HCT116 (cell line): ENCODE results near the gene TOM1L1. TPM values are rescaled to one million over a fixed set of nuclear protein-coding genes. Genes with fewer than 3 reads are reported as not detected.

Source experiments
- ATAC-seq: fragments of 200-7000 bp; cut with Tn5 transposase; 2 replicates; pipeline ENCODE4 v1.9.1; 2020; ENCODE audit warnings: mild to moderate bottlenecking, moderate library complexity
- BruUV-seq: library from RNA; stranded (reverse); fragments of 400-500 nt; replicated peaks from 2 replicates; lab custom pipeline; 2021; lab: Mats Ljungman, UMichigan
- CTCF ChIA-PET: fragments of 300-600 bp; sonication (Branson Sonifier 250); formaldehyde crosslinking; loops from one replicate; lab custom pipeline; 2021; ENCODE audit warnings: antibody characterized with exemption; lab: Charles Lee
- POLR2A ChIA-PET: fragments of 300-600, 350-600 bp; sonication (Branson Sonifier 250); formaldehyde crosslinking; loops from one replicate; lab custom pipeline; 2021; ENCODE audit warnings: antibody characterized with exemption; lab: Charles Lee
- RAD21 ChIA-PET, 2 experiments: fragments of 300-600 bp; sonication (Branson Sonifier 250); formaldehyde crosslinking; loops; one replicate each; lab custom pipeline; 2023; ENCODE audit warnings: low total read pairs in 2 of 2; ENCODE audit not compliant: uncharacterized antibody in 2 of 2, unreplicated experiment in 2 of 2, low non-redundant PET in 1 of 2; lab: Charles Lee
- DNase-seq: peaks from one replicate; pipeline ENCODE4 v3.0.0-alpha.2; 2010; ENCODE audit warnings: low read depth, low spot score
- H2AFZ ChIP-seq: fragments of 200-600 bp; shearing (Covaris generic), sonication (generic); 2 replicates; pipeline ENCODE4 v1.6.1; 2017; ENCODE audit warnings: low read depth, mixed run types, mixed read lengths, antibody characterized with exemption, low read length; ENCODE audit not compliant: poor library complexity, severe bottlenecking
- H3K27ac ChIP-seq: 2 replicates; pipeline ENCODE4 v1.5.1; 2012; ENCODE audit warnings: low read depth, low read length
- H3K27me3 ChIP-seq: fragments of 200-600 bp; sonication (generic); 2 replicates; pipeline ENCODE4 v1.6.1; 2016; ENCODE audit warnings: mixed run types, low read length, mixed read lengths; ENCODE audit not compliant: insufficient read depth
- H3K36me3 ChIP-seq, 2 experiments: fragments of 200-500 bp in 1 of 2; fragments of 200-600 bp in 1 of 2; sonication (Bioruptor generic) in 1 of 2; sonication (generic) in 1 of 2; 2 replicates each; pipeline versions ENCODE4 v1.5.1 to v1.6.1; 2014 to 2016; ENCODE audit warnings: low read length in 2 of 2, inconsistent platforms in 1 of 2, mixed read lengths in 1 of 2, mixed run types in 1 of 2; ENCODE audit not compliant: insufficient read depth in 2 of 2, control insufficient read depth in 1 of 2
- H3K4me1 ChIP-seq, 2 experiments: fragments of 200-600 bp in 1 of 2; sonication (generic) in 1 of 2; 2 replicates each; pipeline versions ENCODE4 v1.5.1 to v1.6.1; 2012 to 2017; ENCODE audit warnings: low read length in 2 of 2, inconsistent platforms in 1 of 2, mild to moderate bottlenecking in 1 of 2, mixed read lengths in 1 of 2, mixed run types in 1 of 2, moderate library complexity in 1 of 2; ENCODE audit not compliant: insufficient read depth in 2 of 2, control insufficient read depth in 1 of 2
- H3K4me2 ChIP-seq: fragments of 200-600 bp; sonication (generic); 2 replicates; pipeline ENCODE4 v1.6.1; 2017; ENCODE audit warnings: mixed run types, low read length, mixed read lengths
- H3K4me3 ChIP-seq, 2 experiments: fragments of 200-600 bp in 1 of 2; sonication (generic) in 1 of 2; replicated peaks in 1 of 2; 2 replicates each; pipeline ENCODE4 v1.5.1; 2011 to 2016; ENCODE audit warnings: low read length in 2 of 2, control low read depth in 1 of 2, low read depth in 1 of 2, mild to moderate bottlenecking in 1 of 2, mixed read lengths in 1 of 2, mixed run types in 1 of 2
- H3K79me2 ChIP-seq: fragments of 200-600 bp; sonication (generic); 2 replicates; pipeline ENCODE4 v1.6.1; 2017; ENCODE audit warnings: mild to moderate bottlenecking, mixed run types, low read length, moderate library complexity, mixed read lengths; ENCODE audit not compliant: insufficient read depth
- H3K9ac ChIP-seq: fragments of 200-600 bp; sonication (generic); 2 replicates; pipeline ENCODE4 v1.6.1; 2016; ENCODE audit warnings: low read length, mixed read lengths
- H3K9me2 ChIP-seq: fragments of 200-600 bp; sonication (generic), shearing (Covaris generic); 2 replicates; pipeline ENCODE4 v1.6.1; 2017; ENCODE audit warnings: mixed run types, mild to moderate bottlenecking, moderate library complexity; ENCODE audit not compliant: insufficient read depth
- H3K9me3 ChIP-seq, 2 experiments: fragments of 200-500 bp in 1 of 2; fragments of 200-600 bp in 1 of 2; sonication (Bioruptor generic) in 1 of 2; sonication (generic) in 1 of 2; 2 replicates each; pipeline ENCODE4 v1.6.1; 2014 to 2017; ENCODE audit warnings: low read length in 2 of 2, mixed read lengths in 2 of 2, inconsistent platforms in 1 of 2, low read depth in 1 of 2, mild to moderate bottlenecking in 1 of 2, mixed run types in 1 of 2, moderate library complexity in 1 of 2; ENCODE audit not compliant: control insufficient read depth in 1 of 2, insufficient read depth in 1 of 2
- H4K20me1 ChIP-seq: fragments of 200-600 bp; sonication (generic), shearing (Covaris generic); 2 replicates; pipeline ENCODE4 v1.6.1; 2017; ENCODE audit warnings: mixed run types, mild to moderate bottlenecking, moderate library complexity; ENCODE audit not compliant: insufficient read depth
- ELF1 ChIP-seq: IDR thresholded peaks from 2 replicates; pipeline ENCODE4 v1.6.1; 2012; ENCODE audit warnings: low read depth, borderline replicate concordance
- FOSL1 ChIP-seq: IDR thresholded peaks from 2 replicates; pipeline ENCODE4 v1.6.1; 2012; ENCODE audit warnings: low read depth
- POLR2AphosphoS5 ChIP-seq: IDR thresholded peaks from 2 replicates; pipeline ENCODE4 v1.6.1; 2011; ENCODE audit warnings: mild to moderate bottlenecking, low read depth, low read length, moderate library complexity
- RAD21 ChIP-seq: IDR thresholded peaks from 2 replicates; pipeline ENCODE4 v1.6.1; 2012; ENCODE audit warnings: low read depth, mild to moderate bottlenecking
- SIN3A ChIP-seq: IDR thresholded peaks from 2 replicates; pipeline ENCODE4 v1.6.1; 2012; ENCODE audit warnings: low read depth
- ZFX ChIP-seq: fragments of 450-650 bp; IDR thresholded peaks from 2 replicates; pipeline ENCODE4 v1.6.1; 2017
- ZNF274 ChIP-seq: fragments of 200-500 bp; sonication (Bioruptor generic); IDR thresholded peaks from 2 replicates; pipeline ENCODE4 v1.6.1; 2014; ENCODE audit warnings: mild to moderate bottlenecking, low read depth, low read length, inconsistent platforms
- intact Hi-C: fragments of 100-400 bp; cut with micrococcal nuclease; formaldehyde crosslinking; loops from 2 replicates; pipeline ENCODE4 v1.10.0; 2022
- total RNA-seq: library from RNA; stranded (reverse); gene quantifications from one replicate; pipeline ENCODE4 v1.2.1, GENCODE V29; 2021; ENCODE audit not compliant: unreplicated experiment
- TF ChIP-seq, protein P1 (sequence below): IDR thresholded peaks from 2 replicates; pipeline ENCODE4 v1.6.1; 2012
- TF ChIP-seq, protein P2 (sequence below): IDR thresholded peaks from 2 replicates; pipeline ENCODE4 v1.6.1; 2011; ENCODE audit warnings: mild to moderate bottlenecking, low read length, moderate library complexity; ENCODE audit not compliant: insufficient replicate concordance; ENCODE audit errors: extremely low read depth
- TF ChIP-seq, protein P3 (sequence below), 3 experiments: fragments of 200-600 bp in 1 of 3; sonication (generic) in 1 of 3; IDR thresholded peaks in 2 of 3; conservative IDR thresholded peaks in 1 of 3; 2 replicates each; pipeline ENCODE4 v1.5.1; 2012 to 2017; ENCODE audit warnings: low read depth in 2 of 3, low read length in 2 of 3, antibody characterized with exemption in 1 of 3, borderline replicate concordance in 1 of 3, control low read depth in 1 of 3, mild to moderate bottlenecking in 1 of 3, mixed read lengths in 1 of 3, mixed run types in 1 of 3, moderate library complexity in 1 of 3; ENCODE audit not compliant: insufficient read depth in 1 of 3

TOM1L1 gene
- total RNA-seq, 1 experiment from 2014 or later, result 70.8 TPM

DNA sequence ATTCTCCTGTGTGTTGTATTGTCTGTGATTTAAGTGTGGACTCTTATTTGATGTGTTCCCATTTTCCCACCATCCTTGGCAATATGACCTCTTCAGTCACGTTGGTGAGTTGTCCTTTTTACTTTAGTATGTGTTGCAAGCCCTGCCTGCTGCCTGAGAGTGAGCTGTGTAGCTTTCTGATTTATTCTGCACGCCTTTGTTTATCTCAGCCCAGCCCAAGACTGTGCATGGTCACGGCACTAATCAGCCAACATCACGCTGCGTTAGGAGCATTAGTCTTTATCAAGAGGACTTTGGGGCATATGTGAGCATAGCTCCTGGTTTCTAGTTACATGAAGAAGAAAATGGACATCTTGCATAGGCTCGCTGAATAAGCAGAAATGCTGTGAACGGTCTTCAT, 6.0 kb downstream of the TOM1L1 start:
- Histone ChIP-seq H3K4me2 (no peak overlapping the region), H3K27me3 (no peaks in the 10 kb centered on the region), H2AFZ (no peak overlapping the region), H3K36me3 (peaks cover 11 to 18% of the 10 kb centered on the region in 2 experiments; a peak in 3 of 4 replicates), H3K4me3 (no peak overlapping the region), H3K9me2 (no peaks in the 10 kb centered on the region), H3K79me2 (peaks cover 62% of the 10 kb centered on the region), H3K27ac (no peak overlapping the region), H3K9me3 (no peaks in the 10 kb centered on the region), H3K9ac (no peak overlapping the region), H4K20me1 (0 out of 2 replicates have a peak, but pooled peaks cover 5% of the 10 kb centered on the region), H3K4me1 (peaks cover 4 to 6% of the 10 kb centered on the region in 2 experiments; a peak in 3 of 4 replicates)
- TF ChIP-seq, protein P1, sequence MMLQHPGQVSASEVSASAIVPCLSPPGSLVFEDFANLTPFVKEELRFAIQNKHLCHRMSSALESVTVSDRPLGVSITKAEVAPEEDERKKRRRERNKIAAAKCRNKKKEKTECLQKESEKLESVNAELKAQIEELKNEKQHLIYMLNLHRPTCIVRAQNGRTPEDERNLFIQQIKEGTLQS, result no peak
- TF ChIP-seq ZFX (no peak), FOSL1 (no peak), RAD21 (no peak), POLR2AphosphoS5 (no peak), ELF1 (no peak), ZNF274 (no peak), SIN3A (no peak)
- TF ChIP-seq, protein P2, sequence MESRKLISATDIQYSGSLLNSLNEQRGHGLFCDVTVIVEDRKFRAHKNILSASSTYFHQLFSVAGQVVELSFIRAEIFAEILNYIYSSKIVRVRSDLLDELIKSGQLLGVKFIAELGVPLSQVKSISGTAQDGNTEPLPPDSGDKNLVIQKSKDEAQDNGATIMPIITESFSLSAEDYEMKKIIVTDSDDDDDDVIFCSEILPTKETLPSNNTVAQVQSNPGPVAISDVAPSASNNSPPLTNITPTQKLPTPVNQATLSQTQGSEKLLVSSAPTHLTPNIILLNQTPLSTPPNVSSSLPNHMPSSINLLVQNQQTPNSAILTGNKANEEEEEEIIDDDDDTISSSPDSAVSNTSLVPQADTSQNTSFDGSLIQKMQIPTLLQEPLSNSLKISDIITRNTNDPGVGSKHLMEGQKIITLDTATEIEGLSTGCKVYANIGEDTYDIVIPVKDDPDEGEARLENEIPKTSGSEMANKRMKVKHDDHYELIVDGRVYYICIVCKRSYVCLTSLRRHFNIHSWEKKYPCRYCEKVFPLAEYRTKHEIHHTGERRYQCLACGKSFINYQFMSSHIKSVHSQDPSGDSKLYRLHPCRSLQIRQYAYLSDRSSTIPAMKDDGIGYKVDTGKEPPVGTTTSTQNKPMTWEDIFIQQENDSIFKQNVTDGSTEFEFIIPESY, result no peak
- TF ChIP-seq, protein P3, sequence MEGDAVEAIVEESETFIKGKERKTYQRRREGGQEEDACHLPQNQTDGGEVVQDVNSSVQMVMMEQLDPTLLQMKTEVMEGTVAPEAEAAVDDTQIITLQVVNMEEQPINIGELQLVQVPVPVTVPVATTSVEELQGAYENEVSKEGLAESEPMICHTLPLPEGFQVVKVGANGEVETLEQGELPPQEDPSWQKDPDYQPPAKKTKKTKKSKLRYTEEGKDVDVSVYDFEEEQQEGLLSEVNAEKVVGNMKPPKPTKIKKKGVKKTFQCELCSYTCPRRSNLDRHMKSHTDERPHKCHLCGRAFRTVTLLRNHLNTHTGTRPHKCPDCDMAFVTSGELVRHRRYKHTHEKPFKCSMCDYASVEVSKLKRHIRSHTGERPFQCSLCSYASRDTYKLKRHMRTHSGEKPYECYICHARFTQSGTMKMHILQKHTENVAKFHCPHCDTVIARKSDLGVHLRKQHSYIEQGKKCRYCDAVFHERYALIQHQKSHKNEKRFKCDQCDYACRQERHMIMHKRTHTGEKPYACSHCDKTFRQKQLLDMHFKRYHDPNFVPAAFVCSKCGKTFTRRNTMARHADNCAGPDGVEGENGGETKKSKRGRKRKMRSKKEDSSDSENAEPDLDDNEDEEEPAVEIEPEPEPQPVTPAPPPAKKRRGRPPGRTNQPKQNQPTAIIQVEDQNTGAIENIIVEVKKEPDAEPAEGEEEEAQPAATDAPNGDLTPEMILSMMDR (IDR thresholded peaks at IDR 0.05 in 2 of 3, conservative IDR thresholded peaks at IDR 0.05 in 1 of 3; ENCODE audit: borderline replicate concordance in 1 of 3, insufficient read depth in 1 of 3, low read depth in 2 of 3, low read length in 2 of 3), result no peak
- ChIA-PET CTCF (no interaction called here), POLR2A (no interaction called here), RAD21 (no interaction called here)
- intact Hi-C loops, result no loop called here
- no peak for DNase-seq
- BruUV-seq, result no TSS peak
- ATAC-seq, result no peak
